OCI-LY7 (cell line): ENCODE results near the gene VWC2L. TPM values are rescaled to one million over a fixed set of nuclear protein-coding genes. Genes with fewer than 3 reads are reported as not detected.

Experiments used
- BruUV-seq: library from RNA; stranded (reverse); fragments of 400-500 nt; replicated peaks from 2 replicates; lab custom pipeline; 2021; lab: Mats Ljungman, UMichigan
- CTCF ChIA-PET: fragments of 300-600 bp; sonication (Branson Sonifier 250); formaldehyde crosslinking; loops from one replicate; lab custom pipeline; 2022; ENCODE audit warnings: antibody characterized with exemption; ENCODE audit not compliant: unreplicated experiment; lab: Charles Lee
- POLR2A ChIA-PET: fragments of 300-600 bp; sonication (Branson Sonifier 250); formaldehyde crosslinking; loops from one replicate; lab custom pipeline; 2022; ENCODE audit warnings: antibody characterized with exemption; lab: Charles Lee
- DNase-seq: peaks from one replicate; pipeline ENCODE4 v3.0.0-alpha.2; 2015; ENCODE audit warnings: low spot score
- H2AFZ ChIP-seq: fragments of 200-600 bp; sonication (generic), shearing (Covaris generic); 2 replicates; pipeline ENCODE4 v1.6.1; 2014; ENCODE audit warnings: mild to moderate bottlenecking, antibody characterized with exemption, low read length, moderate library complexity
- H3K27ac ChIP-seq: fragments of 200-600 bp; sonication (generic); 2 replicates; pipeline ENCODE4 v1.5.1; 2014; ENCODE audit warnings: mixed run types, low read depth, mild to moderate bottlenecking, moderate library complexity, low read length, inconsistent platforms; ENCODE audit not compliant: poor library complexity, severe bottlenecking
- H3K36me3 ChIP-seq: fragments of 200-600 bp; sonication (generic); 2 replicates; pipeline ENCODE4 v1.6.1; 2014; ENCODE audit warnings: mild to moderate bottlenecking, antibody characterized with exemption, low read length, moderate library complexity, mixed read lengths; ENCODE audit not compliant: insufficient read depth
- H3K4me1 ChIP-seq: fragments of 200-600 bp; sonication (generic); 2 replicates; pipeline ENCODE4 v1.5.1; 2014; ENCODE audit warnings: mild to moderate bottlenecking, low read length; ENCODE audit not compliant: insufficient read depth, poor library complexity, severe bottlenecking
- H3K4me2 ChIP-seq: fragments of 200-600 bp; sonication (generic); 2 replicates; pipeline ENCODE4 v1.6.1; 2014; ENCODE audit warnings: mild to moderate bottlenecking, low read length
- H3K4me3 ChIP-seq: fragments of 200-600 bp; sonication (generic); 2 replicates; pipeline ENCODE4 v1.5.1; 2014; ENCODE audit warnings: mild to moderate bottlenecking, low read depth, low read length; ENCODE audit not compliant: poor library complexity, severe bottlenecking
- H3K79me2 ChIP-seq: fragments of 200-600 bp; sonication (generic); 2 replicates; pipeline ENCODE4 v1.6.1; 2016; ENCODE audit warnings: low read depth, mild to moderate bottlenecking, low read length, moderate library complexity, mixed read lengths; ENCODE audit not compliant: insufficient read depth
- H3K9me2 ChIP-seq: fragments of 200-600 bp; sonication (generic); 2 replicates; pipeline ENCODE4 v1.6.1; 2016; ENCODE audit warnings: mild to moderate bottlenecking, low read length, mixed read lengths; ENCODE audit not compliant: insufficient read depth
- H3K9me3 ChIP-seq: fragments of 200-600 bp; sonication (generic); 2 replicates; pipeline ENCODE4 v1.6.1; 2014; ENCODE audit warnings: mild to moderate bottlenecking, mixed run types, low read length, mixed read lengths
- H4K20me1 ChIP-seq: fragments of 200-600 bp; sonication (generic); 2 replicates; pipeline ENCODE4 v1.6.1; 2014; ENCODE audit warnings: mild to moderate bottlenecking, antibody characterized with exemption, low read length, moderate library complexity, mixed read lengths; ENCODE audit not compliant: insufficient read depth
- CTCF ChIP-seq: fragments of 200-600 bp; sonication (generic); conservative IDR thresholded peaks from 2 replicates; pipeline ENCODE4 v1.5.1; 2014; ENCODE audit warnings: mild to moderate bottlenecking, antibody characterized with exemption, low read length, moderate library complexity, mixed read lengths
- EZH2phosphoT487 ChIP-seq: fragments of 200-600 bp; sonication (generic); IDR thresholded peaks from 2 replicates; pipeline ENCODE4 v1.6.1; 2018; ENCODE audit warnings: low read depth, borderline replicate concordance, mild to moderate bottlenecking, mixed run types, antibody characterized with exemption, low read length, moderate library complexity, mixed read lengths
- intact Hi-C: fragments of 100-400 bp; cut with micrococcal nuclease; formaldehyde crosslinking; loops from one replicate; pipeline ENCODE4 v1.10.0; 2022; ENCODE audit not compliant: unreplicated experiment
- total RNA-seq, 2 experiments: library from RNA; depleted of rRNA in 1 of 2; stranded (reverse); fragments of >200 nt in 1 of 2; shearing (Covaris generic) in 1 of 2; gene quantifications; 2 replicates each; pipeline ENCODE4 v1.2.3, GENCODE V29; 2014 to 2022

Gene VWC2L
- total RNA-seq, 2 experiments from 2014 or later, result not detected

GRCh38 chr2:214529021-214529420 is 118.2 kb downstream of the VWC2L start:
- POLR2A ChIA-PET, result no interaction called here
- DNase-seq, result no peak

DNA sequence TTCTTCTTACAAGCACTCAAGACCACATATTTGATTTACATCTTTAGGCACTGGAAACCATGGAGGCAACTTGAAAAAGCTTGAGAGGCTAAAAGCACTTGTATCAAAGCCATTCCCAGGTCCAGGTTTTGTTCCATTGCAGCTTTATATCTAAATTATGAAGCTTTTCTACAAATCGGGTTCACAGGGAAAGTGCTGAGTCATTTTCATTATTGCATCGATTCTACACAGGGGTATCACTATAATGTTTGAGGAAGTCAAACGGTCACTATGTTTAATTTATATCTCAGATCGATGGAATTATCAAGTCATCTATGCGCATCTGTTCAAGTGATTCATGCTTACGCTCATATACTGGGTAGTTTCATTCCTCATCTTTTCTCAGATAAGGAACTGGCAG is 118.7 kb downstream of the VWC2L start:
- Histone ChIP-seq H3K9me3 (no peaks in the 10 kb centered on the region), H3K4me2 (no peak overlapping the region), H3K79me2 (no peaks in the 10 kb centered on the region), H3K4me1 (no peaks in the 10 kb centered on the region), H2AFZ (no peak overlapping the region), H3K9me2 (no peaks in the 10 kb centered on the region), H3K4me3 (no peak overlapping the region), H4K20me1 (no peaks in the 10 kb centered on the region), H3K36me3 (no peaks in the 10 kb centered on the region), H3K27ac (no peak overlapping the region)
- no peak for TF ChIP-seq CTCF
- TF ChIP-seq EZH2phosphoT487, result no peak
- ChIA-PET POLR2A (interaction anchor here (0.5 to 2.0 kb wide), 2 partner anchors 11 to 46 kb away, joined by 3 to 5 read pairs; no protein-coding TSS in a partner anchor), CTCF (no interaction called here)
- no peak for DNase-seq
- intact Hi-C loops, result no loop called here
- BruUV-seq, result no TSS peak

More at GRCh38 chr2:214529021-214529420, 118.2 kb downstream of the VWC2L start:
- no peak overlapping the region for H3K4me3 ChIP-seq
- no peaks in the 10 kb centered on the region for H3K36me3 ChIP-seq
- BruUV-seq, result no TSS peak
- intact Hi-C loops, result no loop called here
- no peaks in the 10 kb centered on the region for H3K79me2 ChIP-seq
- no peak overlapping the region for H2AFZ ChIP-seq
- H4K20me1 ChIP-seq, result no peaks in the 10 kb centered on the region
- no peaks in the 10 kb centered on the region for H3K4me1 ChIP-seq
- TF ChIP-seq CTCF (no peak), EZH2phosphoT487 (no peak)
- H3K27ac ChIP-seq, result no peak overlapping the region
- no peak overlapping the region for H3K4me2 ChIP-seq
- CTCF ChIA-PET, result no interaction called here
- H3K9me2 ChIP-seq, result no peaks in the 10 kb centered on the region
- H3K9me3 ChIP-seq, result no peaks in the 10 kb centered on the region

DNA sequence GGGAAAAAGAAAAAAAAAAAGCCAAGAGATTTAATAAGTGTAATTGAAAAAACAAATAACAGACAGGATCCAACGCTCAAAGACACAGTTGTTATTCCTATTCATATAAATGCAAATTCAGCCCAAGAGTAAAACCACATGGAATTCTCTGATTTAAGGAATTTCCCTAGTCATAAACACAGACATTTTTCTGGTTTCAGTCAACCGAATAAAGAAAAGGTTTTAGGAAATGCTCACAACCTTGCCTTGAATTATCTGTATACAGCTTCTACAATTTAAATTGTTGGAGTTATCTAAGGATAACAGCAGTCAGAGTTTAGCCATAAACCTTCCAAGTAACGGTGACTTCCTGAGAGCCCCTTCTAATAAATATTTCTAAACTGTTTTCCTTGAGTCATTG is 122.7 kb downstream of the VWC2L start:
- H2AFZ ChIP-seq, result no peak overlapping the region

More for the DNA sequence above, 122.7 kb downstream of the VWC2L start:
- no peak overlapping the region for H3K4me3 ChIP-seq
- ChIA-PET POLR2A (interaction anchor here (0.6 kb wide), 1 partner anchor 27 kb away, joined by 3 read pairs; no protein-coding TSS in a partner anchor), CTCF (no interaction called here)
- no peak for DNase-seq
- H3K79me2 ChIP-seq, result no peaks in the 10 kb centered on the region
- BruUV-seq, result no TSS peak
- no peaks in the 10 kb centered on the region for H4K20me1 ChIP-seq
- H3K9me3 ChIP-seq, result no peaks in the 10 kb centered on the region
- no peak overlapping the region for H3K27ac ChIP-seq
- no peak for TF ChIP-seq EZH2phosphoT487
- TF ChIP-seq CTCF, result no peak
- H3K9me2 ChIP-seq, result no peaks in the 10 kb centered on the region
- intact Hi-C loops, result no loop called here
- H3K4me2 ChIP-seq, result no peak overlapping the region
- H3K4me1 ChIP-seq, result no peaks in the 10 kb centered on the region
- no peaks in the 10 kb centered on the region for H3K36me3 ChIP-seq
